ENCODE data around the gene GSDME. TPM values are rescaled to one million over a fixed set of nuclear protein-coding genes. Genes with fewer than 3 reads are reported as not detected.

The GSDME gene
- total and polyA plus RNA-seq, 10 of the 15 experiments (the other 5 are each of a cell fraction or from before 2014, with no cell fraction given), result 23.7 to 245 (median 128) TPM

DNA sequence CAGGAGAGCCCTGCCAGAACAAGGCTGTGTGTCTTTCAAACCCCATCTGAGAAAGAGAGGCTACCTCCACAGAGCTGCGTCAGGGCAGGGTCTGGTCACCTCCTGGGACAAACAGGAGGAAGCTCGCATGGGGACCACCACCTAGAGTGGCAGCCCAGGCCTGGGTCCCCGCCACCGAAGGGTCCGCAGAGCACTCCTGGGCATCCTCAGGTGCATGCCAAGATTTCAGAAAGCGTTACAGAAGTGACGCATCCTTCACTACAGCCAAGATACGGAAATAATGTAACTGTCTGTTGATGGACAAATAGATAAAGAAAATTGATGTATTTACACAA is 42.6 kb downstream of the GSDME start (continued):
- TF ChIP-seq HSF1 (IDR thresholded peaks at IDR 0.05; ENCODE audit: low read depth, low read length), result no peak
- TF ChIP-seq, protein P1, sequence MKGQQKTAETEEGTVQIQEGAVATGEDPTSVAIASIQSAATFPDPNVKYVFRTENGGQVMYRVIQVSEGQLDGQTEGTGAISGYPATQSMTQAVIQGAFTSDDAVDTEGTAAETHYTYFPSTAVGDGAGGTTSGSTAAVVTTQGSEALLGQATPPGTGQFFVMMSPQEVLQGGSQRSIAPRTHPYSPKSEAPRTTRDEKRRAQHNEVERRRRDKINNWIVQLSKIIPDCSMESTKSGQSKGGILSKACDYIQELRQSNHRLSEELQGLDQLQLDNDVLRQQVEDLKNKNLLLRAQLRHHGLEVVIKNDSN (IDR thresholded peaks at IDR 0.05; ENCODE audit: borderline replicate concordance, extremely low read length, insufficient read depth, low read depth, low read length), result no peak
- TF ChIP-seq, protein P2, sequence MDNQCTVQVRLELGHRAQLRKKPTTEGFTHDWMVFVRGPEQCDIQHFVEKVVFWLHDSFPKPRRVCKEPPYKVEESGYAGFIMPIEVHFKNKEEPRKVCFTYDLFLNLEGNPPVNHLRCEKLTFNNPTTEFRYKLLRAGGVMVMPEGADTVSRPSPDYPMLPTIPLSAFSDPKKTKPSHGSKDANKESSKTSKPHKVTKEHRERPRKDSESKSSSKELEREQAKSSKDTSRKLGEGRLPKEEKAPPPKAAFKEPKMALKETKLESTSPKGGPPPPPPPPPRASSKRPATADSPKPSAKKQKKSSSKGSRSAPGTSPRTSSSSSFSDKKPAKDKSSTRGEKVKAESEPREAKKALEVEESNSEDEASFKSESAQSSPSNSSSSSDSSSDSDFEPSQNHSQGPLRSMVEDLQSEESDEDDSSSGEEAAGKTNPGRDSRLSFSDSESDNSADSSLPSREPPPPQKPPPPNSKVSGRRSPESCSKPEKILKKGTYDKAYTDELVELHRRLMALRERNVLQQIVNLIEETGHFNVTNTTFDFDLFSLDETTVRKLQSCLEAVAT (IDR thresholded peaks at IDR 0.05), result no peak
- TF ChIP-seq, protein P3, sequence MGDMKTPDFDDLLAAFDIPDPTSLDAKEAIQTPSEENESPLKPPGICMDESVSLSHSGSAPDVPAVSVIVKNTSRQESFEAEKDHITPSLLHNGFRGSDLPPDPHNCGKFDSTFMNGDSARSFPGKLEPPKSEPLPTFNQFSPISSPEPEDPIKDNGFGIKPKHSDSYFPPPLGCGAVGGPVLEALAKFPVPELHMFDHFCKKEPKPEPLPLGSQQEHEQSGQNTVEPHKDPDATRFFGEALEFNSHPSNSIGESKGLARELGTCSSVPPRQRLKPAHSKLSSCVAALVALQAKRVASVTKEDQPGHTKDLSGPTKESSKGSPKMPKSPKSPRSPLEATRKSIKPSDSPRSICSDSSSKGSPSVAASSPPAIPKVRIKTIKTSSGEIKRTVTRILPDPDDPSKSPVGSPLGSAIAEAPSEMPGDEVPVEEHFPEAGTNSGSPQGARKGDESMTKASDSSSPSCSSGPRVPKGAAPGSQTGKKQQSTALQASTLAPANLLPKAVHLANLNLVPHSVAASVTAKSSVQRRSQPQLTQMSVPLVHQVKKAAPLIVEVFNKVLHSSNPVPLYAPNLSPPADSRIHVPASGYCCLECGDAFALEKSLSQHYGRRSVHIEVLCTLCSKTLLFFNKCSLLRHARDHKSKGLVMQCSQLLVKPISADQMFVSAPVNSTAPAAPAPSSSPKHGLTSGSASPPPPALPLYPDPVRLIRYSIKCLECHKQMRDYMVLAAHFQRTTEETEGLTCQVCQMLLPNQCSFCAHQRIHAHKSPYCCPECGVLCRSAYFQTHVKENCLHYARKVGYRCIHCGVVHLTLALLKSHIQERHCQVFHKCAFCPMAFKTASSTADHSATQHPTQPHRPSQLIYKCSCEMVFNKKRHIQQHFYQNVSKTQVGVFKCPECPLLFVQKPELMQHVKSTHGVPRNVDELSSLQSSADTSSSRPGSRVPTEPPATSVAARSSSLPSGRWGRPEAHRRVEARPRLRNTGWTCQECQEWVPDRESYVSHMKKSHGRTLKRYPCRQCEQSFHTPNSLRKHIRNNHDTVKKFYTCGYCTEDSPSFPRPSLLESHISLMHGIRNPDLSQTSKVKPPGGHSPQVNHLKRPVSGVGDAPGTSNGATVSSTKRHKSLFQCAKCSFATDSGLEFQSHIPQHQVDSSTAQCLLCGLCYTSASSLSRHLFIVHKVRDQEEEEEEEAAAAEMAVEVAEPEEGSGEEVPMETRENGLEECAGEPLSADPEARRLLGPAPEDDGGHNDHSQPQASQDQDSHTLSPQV (IDR thresholded peaks at IDR 0.05), result no peak
